GM21381 (cell line): ENCODE data around the gene MYH4.

Source experiments
- ATAC-seq: cut with Tn5 transposase; IDR thresholded peaks from one replicate; pipeline ENCODE4 v1.9.1; 2021; ENCODE audit warnings: mild to moderate bottlenecking, moderate library complexity; ENCODE audit not compliant: unreplicated experiment

The MYH4 gene

GRCh38 chr17:10421900-10422542, 47.3 kb downstream of the MYH4 start, which contains the start of gene MYH8:
TSS of gene MYH8 (minus strand) at chr17:10421950. CDS start at chr17:10420227, 1,723 bp downstream.
- no peak for ATAC-seq

- ATAC-seq = no peak
Observed at GRCh38 chr17:10421211-10421610, 48.1 kb downstream of the MYH4 start.

DNA sequence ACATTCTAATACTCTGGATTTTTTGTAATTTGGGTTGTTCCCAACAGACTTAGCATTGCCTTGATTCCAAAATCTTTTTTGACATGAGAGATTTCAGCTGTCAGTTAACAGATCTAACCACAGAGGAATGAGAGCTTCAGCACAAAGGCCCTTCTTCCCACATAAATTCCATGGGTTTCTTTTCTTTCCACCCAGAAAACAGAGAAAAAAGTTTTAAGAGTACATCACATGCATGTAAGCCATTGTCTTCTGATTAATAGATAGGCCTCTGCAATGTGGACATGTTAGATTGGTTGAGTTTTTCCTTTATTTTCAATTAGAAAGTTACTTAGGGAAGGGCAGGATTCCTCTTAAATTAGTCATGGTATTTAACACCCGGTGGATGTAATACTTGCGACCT, 48.5 kb downstream of the MYH4 start:
- ATAC-seq = no peak

DNA sequence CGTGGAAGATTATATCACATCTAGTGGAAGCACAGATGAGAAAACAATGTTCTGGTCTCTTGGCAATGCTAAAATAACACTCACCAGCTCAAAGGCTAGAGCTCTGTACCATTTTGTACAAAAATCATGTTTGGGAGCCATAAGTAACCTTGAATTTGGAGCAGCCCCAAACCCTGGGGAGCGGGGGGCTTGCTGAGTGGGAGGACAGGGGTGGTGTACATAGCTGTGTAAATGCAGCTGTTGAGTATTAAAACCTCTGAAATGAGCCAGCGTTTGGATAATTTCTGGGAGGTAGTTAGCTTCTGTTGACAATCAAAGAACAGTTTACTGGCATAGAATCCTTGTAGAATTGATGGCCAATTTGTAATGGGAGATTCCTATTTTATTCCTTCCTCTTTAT, 51.9 kb downstream of the MYH4 start:
- no peak for ATAC-seq

GRCh38 chr17:10415161-10415560, 54.2 kb downstream of the MYH4 start:
- ATAC-seq = no peak

DNA sequence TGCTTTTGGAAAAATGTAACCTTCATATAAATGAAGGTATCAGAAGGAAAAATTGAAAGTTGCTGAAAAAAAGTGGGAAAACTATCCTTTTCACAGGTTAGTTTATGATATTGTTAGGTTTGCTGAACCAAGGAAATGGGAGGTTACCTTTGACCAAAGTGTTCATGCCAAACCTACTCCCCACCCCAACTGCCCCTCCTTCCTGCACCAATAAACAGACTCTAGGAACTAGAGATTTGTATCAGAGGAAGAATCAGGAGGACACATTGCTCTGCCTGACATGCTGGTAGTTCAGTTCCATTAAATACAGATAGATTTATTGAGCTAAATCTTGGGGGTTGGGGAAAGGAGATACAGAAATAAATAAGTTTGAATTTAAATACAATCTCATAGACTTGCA, 65.8 kb downstream of the MYH4 start:
- ATAC-seq = no peak

DNA sequence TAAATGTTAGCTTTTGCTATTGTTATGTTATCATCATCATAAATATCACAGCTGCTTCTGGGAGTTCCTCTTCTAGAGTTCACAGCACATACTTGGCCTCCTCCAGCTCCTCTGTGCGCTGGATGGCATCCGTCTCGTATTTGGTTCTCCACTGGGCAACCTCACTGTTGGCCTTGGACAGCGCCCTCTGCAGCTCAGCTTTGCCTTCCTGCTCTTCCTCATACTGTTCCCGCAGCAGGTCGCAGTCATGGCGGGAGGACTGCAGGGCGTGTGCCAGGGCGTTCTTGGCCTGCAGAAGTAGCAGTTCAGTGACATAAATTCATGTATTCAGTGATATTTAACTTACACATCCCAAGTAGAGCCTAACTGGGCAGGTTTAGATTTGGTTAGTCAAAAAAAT, 71.0 kb downstream of the MYH4 start:
- ATAC-seq = no peak

DNA sequence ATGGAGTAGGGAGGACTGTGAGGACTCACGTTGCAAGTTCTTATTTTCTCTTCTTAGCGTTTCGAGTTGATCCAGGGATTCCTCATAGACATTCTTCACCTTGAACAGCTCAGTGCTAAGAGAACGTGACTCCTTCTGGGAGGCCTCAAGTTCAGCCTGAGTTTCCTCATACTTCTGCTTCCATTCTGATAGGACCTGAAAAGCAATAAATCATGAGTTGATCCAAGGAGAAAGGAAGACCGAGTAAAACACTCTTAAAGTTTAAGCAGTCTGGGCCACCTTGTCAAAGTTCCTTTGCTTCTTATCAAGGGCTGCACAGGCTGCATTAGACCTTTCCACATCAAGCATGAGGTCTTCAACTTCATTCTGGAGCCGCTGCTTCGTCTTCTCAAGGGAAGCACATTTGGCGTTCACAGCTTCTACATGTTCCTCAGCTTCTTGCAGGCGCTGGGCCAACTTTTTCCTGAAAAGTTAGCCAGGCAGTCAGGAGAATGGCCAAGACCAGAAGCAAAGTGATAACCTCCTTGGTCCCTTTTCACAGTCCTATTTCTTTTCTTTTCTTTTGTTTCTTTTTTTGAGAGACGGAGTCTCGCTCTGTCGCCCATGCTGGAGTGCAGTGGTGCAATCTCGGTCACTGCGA, 72.7 kb downstream of the MYH4 start:
- no peak for ATAC-seq

- ATAC-seq = no peak
Observed at GRCh38 chr17:10394201-10394887, 75.0 kb downstream of the MYH4 start.
